Medulla oblongata (tissue), 1 donor: ENCODE measurements around the gene STAT4.

Experiments
- DNase-seq: peaks from one replicate; pipeline ENCODE4 v3.0.0-alpha.2; 2015; ENCODE audit errors: extremely low spot score

STAT4 gene, protein sequence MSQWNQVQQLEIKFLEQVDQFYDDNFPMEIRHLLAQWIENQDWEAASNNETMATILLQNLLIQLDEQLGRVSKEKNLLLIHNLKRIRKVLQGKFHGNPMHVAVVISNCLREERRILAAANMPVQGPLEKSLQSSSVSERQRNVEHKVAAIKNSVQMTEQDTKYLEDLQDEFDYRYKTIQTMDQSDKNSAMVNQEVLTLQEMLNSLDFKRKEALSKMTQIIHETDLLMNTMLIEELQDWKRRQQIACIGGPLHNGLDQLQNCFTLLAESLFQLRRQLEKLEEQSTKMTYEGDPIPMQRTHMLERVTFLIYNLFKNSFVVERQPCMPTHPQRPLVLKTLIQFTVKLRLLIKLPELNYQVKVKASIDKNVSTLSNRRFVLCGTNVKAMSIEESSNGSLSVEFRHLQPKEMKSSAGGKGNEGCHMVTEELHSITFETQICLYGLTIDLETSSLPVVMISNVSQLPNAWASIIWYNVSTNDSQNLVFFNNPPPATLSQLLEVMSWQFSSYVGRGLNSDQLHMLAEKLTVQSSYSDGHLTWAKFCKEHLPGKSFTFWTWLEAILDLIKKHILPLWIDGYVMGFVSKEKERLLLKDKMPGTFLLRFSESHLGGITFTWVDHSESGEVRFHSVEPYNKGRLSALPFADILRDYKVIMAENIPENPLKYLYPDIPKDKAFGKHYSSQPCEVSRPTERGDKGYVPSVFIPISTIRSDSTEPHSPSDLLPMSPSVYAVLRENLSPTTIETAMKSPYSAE

DNA sequence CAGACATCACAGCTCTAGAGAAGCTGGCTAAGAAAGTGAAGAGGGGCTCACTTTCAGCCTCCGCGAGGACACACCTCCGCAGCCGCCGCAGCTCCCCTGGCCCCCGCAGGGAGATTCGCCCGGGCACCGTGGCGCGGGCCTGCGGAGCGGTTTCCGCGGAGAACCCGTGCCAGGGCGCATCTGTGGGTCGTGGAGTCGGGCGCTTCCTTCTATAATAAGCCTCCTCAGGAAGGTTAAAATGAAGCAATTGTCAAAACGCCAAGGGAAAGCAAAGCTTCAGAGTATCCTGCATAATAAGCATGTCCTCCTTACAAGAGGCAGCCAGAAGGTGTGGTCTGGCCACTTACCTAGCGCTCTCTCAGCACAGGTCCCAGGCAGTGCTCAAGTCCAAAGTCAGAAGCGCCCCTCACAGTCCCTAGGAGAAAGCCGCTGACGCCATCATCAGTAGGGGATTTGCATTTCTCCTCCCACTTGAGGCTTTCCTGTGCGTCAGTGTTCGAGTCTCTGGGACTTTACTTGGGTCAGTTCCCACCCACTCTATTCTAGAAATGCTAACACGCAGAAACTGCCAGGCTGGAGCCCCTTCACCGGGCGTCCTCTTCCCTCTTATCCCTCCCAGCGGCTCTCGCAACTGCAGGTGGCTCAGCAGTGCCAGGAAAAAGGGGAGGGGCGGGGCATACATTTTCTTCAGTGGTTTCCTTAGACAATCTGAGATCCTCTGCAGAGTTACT is at the start of gene STAT4:
TSS of gene STAT4 (minus strand) at position 395 of the 731 bp plus-strand sequence. CDS start 2,791 bp downstream, outside the sequence.
- peak; percentile 37 for DNase-seq

DNA sequence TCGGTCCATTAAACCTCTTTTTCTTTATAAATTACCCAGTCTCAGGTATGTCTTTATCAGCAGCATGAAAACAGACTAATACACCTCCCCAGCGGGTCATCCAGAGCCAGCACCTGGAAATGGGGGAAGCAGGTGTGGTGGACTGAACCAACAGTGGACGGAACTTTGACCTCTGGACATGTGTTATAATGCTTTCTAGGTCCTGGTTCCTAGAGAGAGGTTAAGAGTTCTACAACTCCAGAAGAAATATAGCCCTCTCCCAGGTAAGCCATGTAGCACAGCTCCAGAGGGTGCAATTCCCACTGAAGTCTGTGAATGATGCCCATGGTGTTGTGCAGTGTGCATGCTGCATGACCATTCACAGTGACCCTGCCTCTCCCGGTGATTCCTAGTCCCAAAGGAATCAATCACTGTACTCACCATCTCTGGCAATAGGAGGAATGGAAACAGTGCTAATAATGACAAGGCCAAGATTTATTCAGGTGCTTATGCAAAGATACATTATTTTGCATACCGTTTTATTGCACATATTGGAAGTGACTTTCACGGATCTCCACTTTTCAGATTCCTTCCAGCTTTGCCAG is 49.2 kb upstream of the STAT4 start:
- DNase-seq = no peak

DNA sequence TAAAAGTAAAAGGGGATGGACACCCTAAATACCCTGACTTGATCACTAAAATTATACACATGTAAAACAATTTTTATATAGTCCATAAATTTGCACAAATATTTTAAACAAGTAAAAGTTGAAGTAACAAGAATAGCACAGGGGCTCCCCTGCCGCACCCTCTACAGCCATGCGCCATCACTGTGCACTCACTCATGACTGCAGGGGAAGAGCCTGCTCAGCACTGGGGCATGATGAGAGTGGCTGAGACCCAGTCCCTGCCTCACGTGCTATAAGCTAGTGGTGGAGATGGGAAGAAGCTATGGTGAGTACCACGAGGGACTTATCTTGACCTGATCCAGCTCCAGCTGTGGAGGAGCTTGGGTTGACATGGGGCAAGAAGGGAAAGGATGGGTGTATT is 47.5 kb upstream of the STAT4 start:
- no peak for DNase-seq

DNA sequence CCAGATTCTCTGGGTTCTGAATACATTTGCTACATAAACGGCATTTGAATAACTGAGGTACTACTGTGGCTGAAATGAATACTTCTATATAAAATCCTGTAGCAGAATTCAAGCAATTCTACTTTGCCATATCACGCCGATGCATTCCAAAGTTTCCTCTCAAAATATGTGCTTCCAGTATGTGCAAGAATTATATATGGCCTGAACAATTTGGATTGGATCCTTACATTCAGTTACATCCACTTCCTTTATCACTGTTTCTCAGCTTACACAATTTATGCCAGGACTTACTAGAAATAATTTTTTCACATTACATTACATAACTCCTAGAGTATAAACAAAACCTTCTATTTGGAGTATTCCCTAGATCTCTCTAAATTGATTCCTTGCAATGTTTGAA is 46.3 kb upstream of the STAT4 start:
- no peak for DNase-seq

DNA sequence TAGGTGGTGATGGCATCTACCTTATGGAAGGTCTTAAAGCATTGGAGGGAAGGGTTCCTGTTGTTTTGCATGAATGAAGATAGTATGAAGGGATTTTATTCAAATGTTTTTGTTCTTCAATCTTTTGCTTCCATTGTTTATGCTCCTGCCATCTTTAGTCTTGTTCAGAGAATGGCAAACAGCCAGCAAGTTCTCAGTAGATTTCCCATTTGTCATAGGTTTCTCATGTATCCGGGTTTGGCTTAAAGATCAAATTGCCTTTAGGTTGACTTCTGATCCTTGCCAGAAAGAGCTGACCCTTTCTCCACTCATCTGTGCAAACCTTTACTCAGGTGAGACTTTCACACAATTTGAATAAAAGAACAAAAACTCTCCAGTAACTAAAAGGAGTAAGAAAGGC is 44.2 kb upstream of the STAT4 start:
- DNase-seq = no peak

DNA sequence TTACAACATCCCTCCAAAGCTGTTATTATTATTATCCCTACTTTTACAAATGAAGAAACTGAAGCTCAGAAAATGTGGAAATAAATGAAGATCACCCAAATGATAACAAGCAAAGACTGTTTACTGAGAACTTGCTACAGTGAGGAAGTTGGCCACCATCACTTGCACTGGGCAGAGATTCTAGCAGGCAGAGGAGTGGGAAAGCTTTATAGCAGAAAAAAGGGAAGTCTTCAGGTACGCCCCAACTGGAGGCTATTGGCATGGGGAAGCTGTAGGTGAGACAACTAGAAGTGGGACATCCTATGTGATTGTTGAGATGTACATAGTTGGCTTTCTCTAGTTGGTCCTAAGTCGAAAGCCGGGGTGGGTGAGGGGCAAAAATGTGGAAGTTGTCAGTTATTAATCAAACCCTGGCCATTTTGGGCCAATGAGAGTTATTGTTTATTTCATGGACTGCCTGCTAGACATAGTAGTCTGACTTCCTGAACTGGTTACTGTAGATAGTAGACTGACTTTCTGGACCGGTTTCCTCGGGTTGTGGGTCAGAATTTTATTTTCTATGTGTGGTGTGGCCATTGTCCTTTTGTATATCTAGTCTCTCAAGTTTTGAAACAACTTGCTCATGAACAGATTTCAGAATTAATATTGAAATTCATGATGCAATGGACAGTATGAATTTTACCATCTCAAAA is 40.2 kb upstream of the STAT4 start:
- DNase-seq = no peak

DNA sequence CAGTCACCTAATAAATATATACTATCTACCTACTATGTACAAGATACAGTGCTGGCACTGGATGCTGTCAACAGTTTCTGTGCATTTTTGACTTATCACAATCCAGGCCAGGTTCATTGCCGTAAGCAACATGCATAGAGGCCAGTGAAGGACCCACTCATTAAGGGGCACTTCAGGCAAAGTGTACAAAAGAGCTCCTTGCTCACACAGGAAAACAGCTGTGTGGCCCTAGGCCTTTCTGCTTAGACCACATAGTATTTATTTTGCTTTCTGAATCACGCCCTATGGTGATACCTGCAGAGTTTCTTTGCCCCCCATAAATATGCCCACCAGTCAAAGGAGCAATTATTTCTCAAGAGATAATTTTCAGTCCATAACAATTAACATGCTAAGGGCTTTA is 39.6 kb upstream of the STAT4 start:
- no peak for DNase-seq

DNA sequence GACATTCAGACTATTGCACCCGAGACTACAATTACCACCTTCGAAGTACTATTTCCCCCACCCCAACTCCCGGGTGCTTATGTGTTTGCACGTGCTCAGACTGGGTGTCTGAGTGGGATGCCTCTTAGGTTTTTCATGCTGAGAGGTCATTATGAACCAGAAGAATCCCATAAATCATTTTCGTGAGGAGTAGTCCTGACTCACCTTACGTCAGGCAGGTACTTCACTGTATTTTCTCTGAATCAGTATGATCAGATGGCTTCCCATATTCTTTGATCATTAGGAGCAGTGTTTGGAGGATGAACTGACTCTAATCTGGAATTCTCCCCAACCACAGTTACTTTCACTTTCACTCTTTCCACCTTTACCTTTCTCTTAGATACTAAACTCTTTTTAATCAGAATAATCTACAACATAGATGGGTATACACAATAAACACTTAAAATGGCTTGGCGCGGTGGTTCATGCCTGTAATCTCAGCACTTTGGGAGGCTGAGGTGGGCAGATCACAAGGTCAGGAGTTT is 38.4 kb upstream of the STAT4 start:
- DNase-seq = no peak

DNA sequence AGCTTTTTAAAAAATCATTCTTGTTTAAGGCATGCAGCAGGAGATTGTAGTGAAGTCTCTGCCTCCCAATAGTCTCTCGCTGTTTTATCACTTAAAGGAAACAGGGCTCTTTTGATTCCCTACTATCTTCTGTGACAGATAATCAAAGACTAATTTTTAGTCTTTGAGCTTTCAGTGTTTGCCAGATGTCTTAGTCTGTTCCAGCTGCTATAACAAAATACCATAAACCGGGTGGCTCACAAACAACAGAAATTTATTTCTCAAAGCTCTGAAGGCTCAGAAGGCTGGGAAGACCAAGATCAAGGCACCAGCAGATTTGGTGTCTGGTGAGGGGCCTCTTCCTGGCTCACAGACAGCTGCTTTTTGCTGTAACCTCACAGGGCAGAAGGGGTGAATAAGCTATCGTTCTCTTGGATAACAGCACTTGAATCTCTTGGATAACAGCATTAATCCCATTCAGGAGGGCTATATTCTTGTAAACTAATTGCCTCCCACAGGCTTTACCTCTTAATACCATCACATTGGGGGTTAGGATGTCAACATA is 37.8 kb upstream of the STAT4 start:
- no peak for DNase-seq

DNA sequence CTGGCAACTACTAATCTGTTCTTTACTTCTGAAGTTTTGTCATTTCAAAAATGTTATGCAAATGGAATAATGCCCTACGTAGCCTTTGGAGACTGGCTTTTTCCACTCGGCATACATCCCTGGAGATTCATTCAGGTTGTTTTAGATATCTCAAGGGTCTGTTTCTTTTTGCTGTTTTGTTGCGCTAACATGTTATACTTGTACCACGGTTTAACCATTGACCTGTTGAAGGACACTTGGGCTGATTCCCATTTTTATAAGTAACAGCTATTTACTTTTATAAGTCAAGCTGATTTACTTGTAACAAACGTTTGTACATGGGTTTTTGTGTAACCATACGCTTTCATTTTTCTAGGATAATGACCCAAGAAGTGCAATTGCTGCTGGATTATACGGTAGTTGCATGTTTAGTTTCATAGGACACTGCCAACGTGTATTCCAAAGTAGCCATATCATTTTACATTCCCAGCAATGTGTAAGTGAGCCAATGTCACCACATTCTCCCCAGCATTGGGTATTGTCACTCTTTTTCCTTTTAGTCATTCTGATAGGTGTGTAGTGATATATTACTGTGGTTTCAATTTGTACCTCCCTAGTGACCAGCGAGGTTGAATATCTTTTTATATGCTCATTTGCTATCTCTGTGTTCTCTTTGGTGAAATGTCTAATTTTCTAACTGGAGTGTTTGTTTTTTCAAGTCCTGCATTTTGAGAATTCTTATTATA is 36.5 kb upstream of the STAT4 start:
- DNase-seq = no peak

DNA sequence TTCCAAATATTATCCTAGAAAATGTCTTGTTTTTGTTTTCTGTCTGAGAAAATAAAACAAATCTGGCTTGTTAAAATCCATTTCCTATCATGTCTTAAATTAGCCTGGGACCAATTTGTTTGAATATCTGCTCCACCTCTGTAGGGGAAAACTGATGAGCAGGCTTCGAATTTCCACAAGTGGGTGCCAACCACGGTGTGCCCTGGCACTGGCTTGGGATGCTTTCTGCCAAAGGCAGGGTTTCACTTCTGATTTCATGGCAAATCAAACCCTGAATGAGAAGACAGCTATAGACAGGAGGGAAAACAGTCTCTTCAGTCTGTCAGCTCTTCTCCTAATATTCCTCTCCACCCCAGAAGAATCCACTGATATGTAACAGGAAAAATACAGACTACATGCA is 33.7 kb upstream of the STAT4 start:
- no peak for DNase-seq

DNA sequence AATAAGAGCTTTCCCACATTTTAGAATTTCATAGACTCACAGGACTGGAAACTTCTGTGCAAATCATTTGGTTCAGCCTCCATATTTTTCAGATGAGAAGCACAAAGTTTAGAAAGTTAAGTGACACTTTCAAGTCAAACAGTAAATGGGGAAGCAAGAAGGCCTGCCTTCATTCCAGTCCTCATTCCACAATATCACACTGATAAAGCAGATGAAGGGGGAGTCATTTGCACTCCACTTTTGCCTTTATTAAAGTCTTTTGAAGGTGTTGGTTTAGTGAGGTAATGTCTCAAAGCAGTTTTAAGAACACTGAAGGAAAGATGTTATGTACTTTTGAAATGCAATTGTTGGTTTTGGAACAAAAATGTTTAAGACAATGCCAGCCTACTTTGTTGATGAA is 32.7 kb upstream of the STAT4 start:
- DNase-seq = no peak

DNA sequence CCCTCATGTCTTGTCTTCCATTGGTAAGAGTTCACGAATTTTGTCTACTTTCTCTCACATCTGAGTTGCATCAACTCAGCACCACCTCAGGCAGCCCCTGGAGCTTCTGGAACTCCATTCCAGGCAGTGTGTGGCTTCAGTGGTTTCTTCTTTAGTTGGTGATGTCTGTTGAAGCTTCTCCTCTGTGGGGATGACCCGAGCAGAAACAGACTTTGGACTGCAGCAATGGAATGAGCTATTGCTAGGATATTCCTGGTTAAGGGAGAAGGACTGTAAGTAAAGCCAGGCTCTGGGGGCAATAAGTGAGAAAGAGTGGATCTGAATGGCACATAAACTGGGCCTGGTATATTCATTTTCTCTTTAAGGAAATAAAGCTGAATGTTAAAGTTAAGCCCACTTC is 32.3 kb upstream of the STAT4 start:
- no peak for DNase-seq

DNA sequence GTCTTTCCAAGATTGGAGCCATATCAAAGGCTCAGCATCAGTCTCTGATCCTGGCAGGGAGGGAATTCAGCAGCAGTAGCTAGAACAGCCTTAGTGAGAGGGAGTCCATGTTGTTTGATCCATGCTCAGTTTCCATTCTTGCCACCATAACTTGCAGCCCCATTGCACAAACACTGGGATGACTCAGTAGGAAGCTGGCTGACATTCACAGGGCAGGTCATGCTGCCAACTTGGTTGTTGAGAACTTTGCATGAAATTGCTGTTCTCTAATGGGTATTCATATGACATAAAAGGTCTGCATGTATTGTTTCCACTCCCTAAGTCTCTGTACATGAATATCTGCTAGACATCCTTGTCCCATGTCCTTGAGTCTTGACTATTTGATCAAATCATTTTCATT is 29.9 kb upstream of the STAT4 start:
- DNase-seq = no peak

DNA sequence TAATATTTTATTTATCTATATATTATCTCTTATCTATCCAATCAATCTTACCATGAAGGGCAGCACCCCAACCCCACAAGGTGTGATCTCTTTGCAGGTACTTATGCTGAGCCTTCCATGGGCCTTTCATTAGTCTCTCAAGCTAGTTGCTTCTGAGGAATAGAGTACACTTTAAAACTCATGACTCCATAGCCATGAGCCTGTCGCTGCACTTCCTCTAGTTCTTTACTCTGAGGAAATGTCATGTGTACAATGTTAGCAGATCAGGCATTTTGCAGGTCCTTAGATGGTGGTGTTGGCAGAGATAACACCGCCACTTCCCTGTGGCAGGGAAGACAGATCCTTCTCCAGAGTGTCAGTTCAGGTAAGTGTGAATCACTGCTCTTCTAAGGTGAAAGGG is 29.5 kb upstream of the STAT4 start:
- no peak for DNase-seq

DNA sequence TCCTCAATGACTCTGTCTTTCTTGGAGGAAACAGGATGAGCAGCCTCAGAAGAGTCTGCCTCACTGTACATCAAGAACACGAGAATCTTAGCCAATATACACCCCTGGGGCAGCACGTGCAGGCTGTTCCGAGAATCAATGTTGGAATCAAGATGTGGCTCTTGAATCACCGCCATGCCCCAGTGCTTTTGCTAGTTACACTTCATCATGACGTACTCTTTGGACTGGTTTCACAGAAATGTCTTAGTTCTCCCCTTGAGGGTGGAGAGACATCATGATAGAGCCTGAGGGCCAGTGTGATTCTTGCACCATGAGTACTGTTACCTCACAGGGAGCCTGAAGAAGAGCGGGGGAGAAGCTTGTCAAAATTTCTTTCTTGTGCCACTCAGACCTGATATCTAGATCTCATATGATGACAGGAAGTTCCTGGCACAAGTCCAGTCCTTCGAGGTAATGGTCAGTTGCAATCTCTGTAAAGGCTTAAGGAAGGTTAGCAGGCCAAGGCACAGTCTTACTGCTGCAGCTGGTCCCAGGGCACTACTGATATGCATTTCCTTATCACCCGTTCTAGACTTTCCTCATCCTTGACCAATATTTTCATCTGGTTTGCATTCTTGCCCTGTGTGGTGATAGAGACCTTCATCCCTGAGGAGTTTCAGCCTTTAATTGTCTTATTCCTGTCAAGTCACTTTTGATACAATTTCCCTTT is 28.2 kb upstream of the STAT4 start:
- no peak for DNase-seq

DNA sequence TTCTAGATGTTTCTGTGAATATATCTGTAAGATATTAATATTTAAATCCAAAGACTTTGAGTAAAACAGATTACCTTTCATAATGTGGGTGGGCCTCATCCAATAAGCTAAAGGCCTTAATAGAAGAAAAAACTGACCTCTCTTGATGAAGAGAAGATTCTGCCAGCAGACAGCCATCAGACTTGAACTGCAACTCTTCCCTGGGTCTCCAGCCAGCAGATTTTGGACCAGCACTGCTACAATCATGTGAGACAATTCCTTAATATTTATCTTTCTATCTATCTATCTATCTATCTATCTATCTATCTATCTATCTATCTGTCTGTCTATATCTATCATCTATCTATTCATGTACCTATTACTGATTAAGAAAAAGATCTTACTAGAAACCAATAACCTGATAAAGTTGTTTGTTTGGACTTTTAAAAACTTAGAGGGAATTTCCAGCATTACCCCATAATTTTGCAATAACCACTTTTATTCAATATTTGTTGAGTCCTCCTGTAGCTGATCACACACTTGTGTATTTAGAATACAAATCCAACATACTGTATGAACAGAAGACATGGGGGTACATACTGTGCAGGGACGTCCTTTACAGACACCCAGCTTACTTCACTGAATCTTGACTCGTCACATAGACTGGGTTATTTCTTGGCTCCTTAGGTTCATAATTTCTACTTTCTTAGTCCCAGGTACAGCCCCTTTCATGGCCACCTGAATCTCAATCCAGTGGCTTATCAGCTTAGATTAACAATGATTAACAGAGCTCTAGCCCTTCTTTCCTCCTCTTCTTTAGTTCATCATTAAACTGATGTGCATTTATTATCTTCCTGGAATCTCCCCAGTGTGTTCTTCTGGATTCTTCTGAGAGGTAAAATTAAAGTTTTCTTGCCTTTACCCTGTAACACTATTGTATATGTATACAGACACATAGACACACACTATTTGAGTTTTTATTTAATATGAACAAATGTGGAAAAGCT is 27.2 kb upstream of the STAT4 start:
- DNase-seq = no peak

DNA sequence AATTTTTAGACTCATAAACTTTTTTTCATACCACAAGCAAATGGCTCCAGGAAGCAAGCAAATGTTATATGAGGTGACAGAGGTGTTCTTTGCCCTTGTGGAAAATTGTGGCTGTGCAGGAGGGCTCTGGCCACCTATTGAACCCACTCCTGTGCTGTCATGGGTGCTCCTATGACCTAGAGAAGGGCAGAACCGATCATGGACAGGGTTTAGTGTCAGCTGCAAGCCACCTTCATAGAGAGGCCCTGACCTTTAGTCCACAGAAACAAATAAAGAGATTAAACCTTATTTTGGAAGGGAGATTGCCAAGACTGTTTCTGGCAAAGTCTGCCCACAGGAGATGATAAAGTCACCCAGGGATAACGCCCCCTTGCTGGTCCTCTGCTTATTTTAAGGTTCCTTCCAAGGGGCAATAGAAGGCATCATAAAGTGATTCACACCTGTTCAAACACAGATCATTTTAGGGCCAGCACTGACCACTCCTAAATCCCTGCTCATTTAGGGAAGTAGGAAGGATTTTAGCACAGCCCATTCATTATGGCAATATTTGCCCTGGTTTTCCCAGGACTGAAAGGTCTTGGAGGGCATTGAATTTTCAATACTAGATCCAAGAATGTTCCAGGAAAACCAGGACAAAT is 26.1 kb upstream of the STAT4 start:
- no peak for DNase-seq
